Measurements from ENCODE around the gene NR1H3. TPM values are rescaled to one million over a fixed set of nuclear protein-coding genes. Genes with fewer than 3 reads are reported as not detected.
"Not testable (repeated sequence)": the region's sequence is repeated elsewhere in the genome, so short reads cannot be mapped to it uniquely, and the experiment has no call there.

NR1H3 gene
- total RNA-seq (2014; rRNA removed; shearing (Covaris generic)): 11.1 and 11.8 TPM in 2 replicates

- H3K27ac ChIP-seq: no peak within 1 kb of the TSS
Observed at GRCh38 chr11:47257517-47258316, at the start of gene NR1H3. Gene NR1H3 (plus strand): TSS chr11:47257996. CDS start chr11:47259217, 1,221 bp downstream.

GRCh38 chr11:47208008-47208552, 49.7 kb upstream of the NR1H3 start:
- not testable (repeated sequence) for DNase-seq (ENCODE audit: low read depth in 1 of 2, low spot score in 2 of 2); H3K9me3 ChIP-seq (replicated peaks); H3K4me3 ChIP-seq; H3K27ac ChIP-seq; H3K36me3 ChIP-seq; H3K4me1 ChIP-seq (replicated peaks); H3K27me3 ChIP-seq (replicated peaks)

More at GRCh38 chr11:47257517-47258316, at the start of gene NR1H3:
- no peaks in the 10 kb centered on the region for H3K27me3 ChIP-seq (replicated peaks)
- H3K4me1 ChIP-seq (replicated peaks): peaks cover 19% of the 10 kb centered on the region
- no peak within 1 kb of the TSS for H3K4me3 ChIP-seq
- peaks cover 7% of the 10 kb centered on the region for H3K36me3 ChIP-seq
- no peaks in the 10 kb centered on the region for H3K9me3 ChIP-seq (replicated peaks)
- DNase-seq (ENCODE audit: low read depth in 1 of 2, low spot score in 2 of 2): peak in 1 of 2 experiments; percentile 59

- Histone ChIP-seq H3K36me3 (no peaks in the 10 kb centered on the region), H3K4me3 (no peak overlapping the region), H3K4me1 (replicated peaks) (0 out of 2 replicates have a peak, but pooled peaks cover 5% of the 10 kb centered on the region), H3K27ac (no peak overlapping the region), H3K27me3 (replicated peaks) (no peaks in the 10 kb centered on the region), H3K9me3 (replicated peaks) (no peaks in the 10 kb centered on the region)
- no peak for DNase-seq (ENCODE audit: low read depth in 1 of 2, low spot score in 2 of 2)
Observed at GRCh38 chr11:47208628-47209027, 49.2 kb upstream of the NR1H3 start.

- Histone ChIP-seq H3K9me3 (replicated peaks) (no peaks in the 10 kb centered on the region), H3K4me3 (no peak overlapping the region), H3K27ac (no peak overlapping the region), H3K4me1 (replicated peaks) (peaks cover 25% of the 10 kb centered on the region), H3K27me3 (replicated peaks) (no peaks in the 10 kb centered on the region), H3K36me3 (peaks cover 10% of the 10 kb centered on the region)
- DNase-seq (ENCODE audit: low read depth in 1 of 2, low spot score in 2 of 2): no peak
Observed at GRCh38 chr11:47212938-47213337, 44.9 kb upstream of the NR1H3 start.

- H3K4me1 ChIP-seq (replicated peaks): peaks cover 25% of the 10 kb centered on the region
Observed at GRCh38 chr11:47213950-47214565, 43.7 kb upstream of the NR1H3 start.

GRCh38 chr11:47215366-47215910, 42.4 kb upstream of the NR1H3 start:
- Histone ChIP-seq H3K36me3 (peaks cover 19% of the 10 kb centered on the region), H3K27ac (peak overlapping the region; percentile 86), H3K4me3 (peak overlapping the region; percentile 45), H3K27me3 (replicated peaks) (no peaks in the 10 kb centered on the region), H3K9me3 (replicated peaks) (no peaks in the 10 kb centered on the region), H3K4me1 (replicated peaks) (peaks cover 32% of the 10 kb centered on the region)
- no peak for DNase-seq (ENCODE audit: low read depth in 1 of 2, low spot score in 2 of 2)

More at GRCh38 chr11:47213950-47214565, 43.7 kb upstream of the NR1H3 start:
- peak overlapping the region; percentile 86 for H3K27ac ChIP-seq
- no peaks in the 10 kb centered on the region for H3K9me3 ChIP-seq (replicated peaks)
- H3K4me3 ChIP-seq: peak overlapping the region; percentile 45
- DNase-seq (ENCODE audit: low read depth in 1 of 2, low spot score in 2 of 2): peak; percentile 89 to 92
- H3K27me3 ChIP-seq (replicated peaks): no peaks in the 10 kb centered on the region
- H3K36me3 ChIP-seq: peaks cover 15% of the 10 kb centered on the region

- peak overlapping the region; percentile 86 for H3K27ac ChIP-seq
- peak overlapping the region; percentile 45 for H3K4me3 ChIP-seq
- DNase-seq (ENCODE audit: low read depth in 1 of 2, low spot score in 2 of 2): peak; percentile 83 to 94
- peaks cover 37% of the 10 kb centered on the region for H3K4me1 ChIP-seq (replicated peaks)
- no peaks in the 10 kb centered on the region for H3K27me3 ChIP-seq (replicated peaks)
- peaks cover 26% of the 10 kb centered on the region for H3K36me3 ChIP-seq
- no peaks in the 10 kb centered on the region for H3K9me3 ChIP-seq (replicated peaks)
Observed at GRCh38 chr11:47216121-47216798, 41.5 kb upstream of the NR1H3 start.

GRCh38 chr11:47220401-47220821, 37.4 kb upstream of the NR1H3 start:
- peak in 1 of 2 experiments; percentile 29 for DNase-seq (ENCODE audit: low read depth in 1 of 2, low spot score in 2 of 2)
- Histone ChIP-seq H3K27me3 (replicated peaks) (no peaks in the 10 kb centered on the region), H3K4me3 (no peak overlapping the region), H3K36me3 (peaks cover 50% of the 10 kb centered on the region), H3K4me1 (replicated peaks) (peaks cover 27% of the 10 kb centered on the region), H3K9me3 (replicated peaks) (no peaks in the 10 kb centered on the region), H3K27ac (no peak overlapping the region)

GRCh38 chr11:47222696-47223095, 35.1 kb upstream of the NR1H3 start:
- no peaks in the 10 kb centered on the region for H3K9me3 ChIP-seq (replicated peaks)
- peaks cover 12% of the 10 kb centered on the region for H3K4me1 ChIP-seq (replicated peaks)
- DNase-seq (ENCODE audit: low read depth in 1 of 2, low spot score in 2 of 2): no peak
- H3K27me3 ChIP-seq (replicated peaks): no peaks in the 10 kb centered on the region
- H3K27ac ChIP-seq: no peak overlapping the region
- H3K4me3 ChIP-seq: no peak overlapping the region
- peaks cover 59% of the 10 kb centered on the region for H3K36me3 ChIP-seq

GRCh38 chr11:47225552-47226400, 32.0 kb upstream of the NR1H3 start:
- peaks cover 2% of the 10 kb centered on the region for H3K4me1 ChIP-seq (replicated peaks)
- no peak overlapping the region for H3K4me3 ChIP-seq
- H3K27ac ChIP-seq: no peak overlapping the region
- no peaks in the 10 kb centered on the region for H3K27me3 ChIP-seq (replicated peaks)
- no peaks in the 10 kb centered on the region for H3K9me3 ChIP-seq (replicated peaks)
- DNase-seq (ENCODE audit: low read depth in 1 of 2, low spot score in 2 of 2): no peak
- H3K36me3 ChIP-seq: peaks cover 60% of the 10 kb centered on the region

GRCh38 chr11:47229161-47229560, 28.6 kb upstream of the NR1H3 start:
- DNase-seq (ENCODE audit: low read depth in 1 of 2, low spot score in 2 of 2): no peak
- Histone ChIP-seq H3K27ac (no peak overlapping the region), H3K36me3 (peaks cover 39% of the 10 kb centered on the region), H3K4me3 (no peak overlapping the region), H3K4me1 (replicated peaks) (peaks cover 16% of the 10 kb centered on the region), H3K27me3 (replicated peaks) (no peaks in the 10 kb centered on the region), H3K9me3 (replicated peaks) (no peaks in the 10 kb centered on the region)

- Histone ChIP-seq H3K27me3 (replicated peaks) (no peaks in the 10 kb centered on the region), H3K9me3 (replicated peaks) (no peaks in the 10 kb centered on the region), H3K4me3 (no peak overlapping the region), H3K4me1 (replicated peaks) (peaks cover 28% of the 10 kb centered on the region), H3K27ac (no peak overlapping the region), H3K36me3 (peaks cover 50% of the 10 kb centered on the region)
- DNase-seq (ENCODE audit: low read depth in 1 of 2, low spot score in 2 of 2): no peak
Observed at GRCh38 chr11:47233051-47233450, 24.7 kb upstream of the NR1H3 start.
